WTC11 (cell line): ENCODE results near the gene RFESD. TPM values are rescaled to one million over a fixed set of nuclear protein-coding genes. Genes with fewer than 3 reads are reported as not detected.

Source experiments
- ATAC-seq: fragments of 200-7000 bp; cut with Tn5 transposase; 2 replicates; pipeline ENCODE4 v1.10.0; 2021; ENCODE audit warnings: mild to moderate bottlenecking, moderate library complexity
- CTCF ChIA-PET: fragments of 300-600 bp; sonication (Branson Sonifier 250); formaldehyde crosslinking; loops from one replicate; lab custom pipeline; 2021; ENCODE audit warnings: antibody characterized with exemption; lab: Charles Lee
- POLR2A ChIA-PET: fragments of 350-600 bp; sonication (Branson Sonifier 250); formaldehyde crosslinking; loops from one replicate; lab custom pipeline; 2021; ENCODE audit warnings: antibody characterized with exemption; lab: Charles Lee
- DNase-seq: peaks from one replicate; pipeline ENCODE4 v3.0.0; 2021; ENCODE audit warnings: low spot score
- H3K27ac Mint-ChIP-seq: 2 replicates; pipeline ENCODE4 v1.8.0; 2021; ENCODE audit warnings: mixed read lengths
- H3K27me3 Mint-ChIP-seq: 2 replicates; pipeline ENCODE4 v1.8.0; 2021; ENCODE audit warnings: low read depth, mild to moderate bottlenecking, moderate library complexity, mixed read lengths
- H3K36me3 Mint-ChIP-seq: 2 replicates; pipeline ENCODE4 v1.8.0; 2021; ENCODE audit warnings: mixed read lengths
- H3K4me1 Mint-ChIP-seq: 2 replicates; pipeline ENCODE4 v1.8.0; 2022; ENCODE audit warnings: mixed read lengths
- H3K4me3 Mint-ChIP-seq: 2 replicates; pipeline ENCODE4 v1.8.0; 2021; ENCODE audit warnings: mild to moderate bottlenecking, moderate library complexity, mixed read lengths
- H3K9me3 Mint-ChIP-seq: 2 replicates; pipeline ENCODE4 v1.8.0; 2021; ENCODE audit warnings: mixed read lengths
- CBFB ChIP-seq: sonication (generic); formaldehyde crosslinking; IDR thresholded peaks from 2 replicates; pipeline ENCODE4 v1.8.1; 2022; ENCODE audit warnings: mild to moderate bottlenecking, low read depth, missing genetic modification reagents
- CREB1 ChIP-seq: sonication (generic); formaldehyde crosslinking; IDR thresholded peaks from 2 replicates; pipeline ENCODE4 v1.8.0; 2023; ENCODE audit warnings: mild to moderate bottlenecking, missing genetic modification reagents
- ETV6 ChIP-seq: sonication (generic); formaldehyde crosslinking; IDR thresholded peaks from 2 replicates; pipeline ENCODE4 v1.8.1; 2022; ENCODE audit warnings: mild to moderate bottlenecking, missing genetic modification reagents
- FOXP1 ChIP-seq: sonication (generic); formaldehyde crosslinking; IDR thresholded peaks from 2 replicates; pipeline ENCODE4 v1.8.0; 2022; ENCODE audit warnings: missing genetic modification reagents, mild to moderate bottlenecking, moderate library complexity, borderline replicate concordance
- GABPB1 ChIP-seq: sonication (generic); formaldehyde crosslinking; IDR thresholded peaks from 2 replicates; pipeline ENCODE4 v1.8.1; 2023; ENCODE audit warnings: mild to moderate bottlenecking, missing genetic modification reagents
- GRHL2 ChIP-seq: fragments of 250-450 bp; sonication (Bioruptor Pico); IDR thresholded peaks from 2 replicates; pipeline ENCODE4 v1.8.0; 2022; ENCODE audit warnings: mild to moderate bottlenecking, moderate library complexity; ENCODE audit not compliant: insufficient replicate concordance, severe bottlenecking
- MXD4 ChIP-seq: fragments of 250-450 bp; sonication (Bioruptor Pico); IDR thresholded peaks from 2 replicates; pipeline ENCODE4 v1.8.0; 2021; ENCODE audit warnings: mild to moderate bottlenecking, moderate library complexity, borderline replicate concordance
- MYBL2 ChIP-seq: sonication (generic); formaldehyde crosslinking; IDR thresholded peaks from 2 replicates; pipeline ENCODE4 v1.8.1; 2023; ENCODE audit warnings: mild to moderate bottlenecking, moderate library complexity, missing genetic modification reagents
- SP1 ChIP-seq: sonication (generic); formaldehyde crosslinking; conservative IDR thresholded peaks from 2 replicates; pipeline ENCODE4 v1.8.1; 2022; ENCODE audit warnings: missing genetic modification reagents
- TCF7 ChIP-seq: sonication (generic); formaldehyde crosslinking; IDR thresholded peaks from 2 replicates; pipeline ENCODE4 v1.8.0; 2022; ENCODE audit warnings: mild to moderate bottlenecking, low read depth, missing genetic modification reagents, moderate library complexity
- TEAD1 ChIP-seq: sonication (generic); formaldehyde crosslinking; IDR thresholded peaks from 2 replicates; pipeline ENCODE4 v1.8.0; 2022; ENCODE audit warnings: mild to moderate bottlenecking, missing genetic modification reagents
- TP53 ChIP-seq: sonication (generic); formaldehyde crosslinking; IDR thresholded peaks from 2 replicates; pipeline ENCODE4 v1.8.1; 2023; ENCODE audit warnings: mild to moderate bottlenecking, missing genetic modification reagents
- ZNF121 ChIP-seq: sonication (generic); formaldehyde crosslinking; IDR thresholded peaks from 2 replicates; pipeline ENCODE4 v1.8.0; 2023; ENCODE audit warnings: missing genetic modification reagents
- total RNA-seq: library from RNA; stranded (reverse); gene quantifications from 3 replicates; pipeline ENCODE4 v1.2.3, GENCODE V29; 2021
- TF ChIP-seq, protein P1 (sequence below): sonication (generic); formaldehyde crosslinking; IDR thresholded peaks from 2 replicates; pipeline ENCODE4 v1.8.0; 2022; ENCODE audit warnings: mild to moderate bottlenecking, missing genetic modification reagents
- TF ChIP-seq, protein P2 (sequence below): sonication (generic); formaldehyde crosslinking; IDR thresholded peaks from 2 replicates; pipeline ENCODE4 v1.8.1; 2022; ENCODE audit warnings: mild to moderate bottlenecking, moderate library complexity, missing genetic modification reagents
- TF ChIP-seq, protein P3 (sequence below): sonication (generic); formaldehyde crosslinking; IDR thresholded peaks from 2 replicates; pipeline ENCODE4 v1.8.1; 2023; ENCODE audit warnings: mild to moderate bottlenecking, missing genetic modification reagents, borderline replicate concordance
- TF ChIP-seq, protein P4 (sequence below): sonication (generic); formaldehyde crosslinking; IDR thresholded peaks from 2 replicates; pipeline ENCODE4 v1.8.0; 2022; ENCODE audit warnings: mild to moderate bottlenecking, missing genetic modification reagents
- TF ChIP-seq, protein P5 (sequence below): fragments of 250-450 bp; sonication (Bioruptor Pico); IDR thresholded peaks from 2 replicates; pipeline ENCODE4 v1.9.0; 2021; ENCODE audit warnings: mild to moderate bottlenecking
- TF ChIP-seq, protein P6 (sequence below): sonication (generic); formaldehyde crosslinking; IDR thresholded peaks from 2 replicates; pipeline ENCODE4 v1.8.1; 2023; ENCODE audit warnings: mild to moderate bottlenecking, moderate library complexity, missing genetic modification reagents
- TF ChIP-seq, protein P7 (sequence below): sonication (generic); formaldehyde crosslinking; IDR thresholded peaks from 2 replicates; pipeline ENCODE4 v1.8.1; 2022; ENCODE audit warnings: mild to moderate bottlenecking, missing genetic modification reagents, moderate library complexity, borderline replicate concordance
- TF ChIP-seq, protein P8 (sequence below): sonication (generic); formaldehyde crosslinking; IDR thresholded peaks from 2 replicates; pipeline ENCODE4 v1.8.0; 2023; ENCODE audit warnings: mild to moderate bottlenecking, missing genetic modification reagents

RFESD gene
- total RNA-seq, 1 experiment from 2014 or later = 5.7 TPM

DNA sequence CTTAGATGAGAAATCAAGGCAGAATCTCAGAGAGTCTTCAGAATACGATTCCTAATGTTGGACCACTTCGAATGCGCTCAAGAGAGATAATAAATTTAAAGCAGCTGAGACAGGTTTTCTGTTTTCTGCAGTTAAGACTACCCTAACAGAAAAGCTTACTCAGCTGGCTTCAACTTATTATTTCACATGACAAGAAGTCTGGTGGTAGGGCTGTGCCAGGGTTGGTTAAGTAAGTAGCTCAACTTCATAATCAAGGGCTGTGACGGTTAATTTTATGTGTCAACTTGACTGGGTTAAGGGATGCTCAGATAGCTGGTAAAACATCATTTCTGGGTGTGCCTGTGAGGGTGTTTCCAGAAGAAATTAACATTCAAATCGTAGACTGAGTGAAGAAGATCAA lies 22.9 kb upstream of the RFESD start (continued):
- TF ChIP-seq, protein P1, sequence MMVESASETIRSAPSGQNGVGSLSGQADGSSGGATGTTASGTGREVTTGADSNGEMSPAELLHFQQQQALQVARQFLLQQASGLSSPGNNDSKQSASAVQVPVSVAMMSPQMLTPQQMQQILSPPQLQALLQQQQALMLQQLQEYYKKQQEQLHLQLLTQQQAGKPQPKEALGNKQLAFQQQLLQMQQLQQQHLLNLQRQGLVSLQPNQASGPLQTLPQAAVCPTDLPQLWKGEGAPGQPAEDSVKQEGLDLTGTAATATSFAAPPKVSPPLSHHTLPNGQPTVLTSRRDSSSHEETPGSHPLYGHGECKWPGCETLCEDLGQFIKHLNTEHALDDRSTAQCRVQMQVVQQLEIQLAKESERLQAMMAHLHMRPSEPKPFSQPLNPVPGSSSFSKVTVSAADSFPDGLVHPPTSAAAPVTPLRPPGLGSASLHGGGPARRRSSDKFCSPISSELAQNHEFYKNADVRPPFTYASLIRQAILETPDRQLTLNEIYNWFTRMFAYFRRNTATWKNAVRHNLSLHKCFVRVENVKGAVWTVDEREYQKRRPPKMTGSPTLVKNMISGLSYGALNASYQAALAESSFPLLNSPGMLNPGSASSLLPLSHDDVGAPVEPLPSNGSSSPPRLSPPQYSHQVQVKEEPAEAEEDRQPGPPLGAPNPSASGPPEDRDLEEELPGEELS (CRISPR knock-in tag) = no peak
- TF ChIP-seq FOXP1 (CRISPR knock-in tag) = no peak
- TF ChIP-seq TP53 (CRISPR knock-in tag) = no peak

DNA sequence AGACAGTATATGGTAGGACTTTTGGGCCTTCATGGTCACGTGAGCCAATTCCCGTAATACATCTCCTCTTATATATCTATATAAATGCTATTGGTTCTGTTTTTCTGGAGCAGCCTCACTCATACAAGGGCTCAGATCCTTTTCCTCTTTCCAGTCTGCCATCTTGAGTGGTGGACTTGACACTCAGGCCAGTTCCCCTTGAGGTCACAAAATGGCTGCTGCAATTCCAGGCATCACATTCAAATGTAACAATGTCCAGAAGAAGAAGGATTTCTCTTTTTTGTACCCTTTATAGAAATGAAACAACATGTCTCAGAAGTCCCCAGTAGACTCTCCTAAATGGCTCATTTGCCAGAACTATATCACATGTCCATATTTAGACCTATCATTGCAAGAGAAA lies 22.2 kb upstream of the RFESD start:
- ChIA-PET POLR2A (no interaction called here), CTCF (no interaction called here)
- no peak overlapping the region for H3K27ac Mint-ChIP-seq
- TF ChIP-seq, protein P2, sequence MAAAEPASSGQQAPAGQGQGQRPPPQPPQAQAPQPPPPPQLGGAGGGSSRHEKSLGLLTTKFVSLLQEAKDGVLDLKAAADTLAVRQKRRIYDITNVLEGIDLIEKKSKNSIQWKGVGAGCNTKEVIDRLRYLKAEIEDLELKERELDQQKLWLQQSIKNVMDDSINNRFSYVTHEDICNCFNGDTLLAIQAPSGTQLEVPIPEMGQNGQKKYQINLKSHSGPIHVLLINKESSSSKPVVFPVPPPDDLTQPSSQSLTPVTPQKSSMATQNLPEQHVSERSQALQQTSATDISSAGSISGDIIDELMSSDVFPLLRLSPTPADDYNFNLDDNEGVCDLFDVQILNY = no peak
- TF ChIP-seq, protein P3, sequence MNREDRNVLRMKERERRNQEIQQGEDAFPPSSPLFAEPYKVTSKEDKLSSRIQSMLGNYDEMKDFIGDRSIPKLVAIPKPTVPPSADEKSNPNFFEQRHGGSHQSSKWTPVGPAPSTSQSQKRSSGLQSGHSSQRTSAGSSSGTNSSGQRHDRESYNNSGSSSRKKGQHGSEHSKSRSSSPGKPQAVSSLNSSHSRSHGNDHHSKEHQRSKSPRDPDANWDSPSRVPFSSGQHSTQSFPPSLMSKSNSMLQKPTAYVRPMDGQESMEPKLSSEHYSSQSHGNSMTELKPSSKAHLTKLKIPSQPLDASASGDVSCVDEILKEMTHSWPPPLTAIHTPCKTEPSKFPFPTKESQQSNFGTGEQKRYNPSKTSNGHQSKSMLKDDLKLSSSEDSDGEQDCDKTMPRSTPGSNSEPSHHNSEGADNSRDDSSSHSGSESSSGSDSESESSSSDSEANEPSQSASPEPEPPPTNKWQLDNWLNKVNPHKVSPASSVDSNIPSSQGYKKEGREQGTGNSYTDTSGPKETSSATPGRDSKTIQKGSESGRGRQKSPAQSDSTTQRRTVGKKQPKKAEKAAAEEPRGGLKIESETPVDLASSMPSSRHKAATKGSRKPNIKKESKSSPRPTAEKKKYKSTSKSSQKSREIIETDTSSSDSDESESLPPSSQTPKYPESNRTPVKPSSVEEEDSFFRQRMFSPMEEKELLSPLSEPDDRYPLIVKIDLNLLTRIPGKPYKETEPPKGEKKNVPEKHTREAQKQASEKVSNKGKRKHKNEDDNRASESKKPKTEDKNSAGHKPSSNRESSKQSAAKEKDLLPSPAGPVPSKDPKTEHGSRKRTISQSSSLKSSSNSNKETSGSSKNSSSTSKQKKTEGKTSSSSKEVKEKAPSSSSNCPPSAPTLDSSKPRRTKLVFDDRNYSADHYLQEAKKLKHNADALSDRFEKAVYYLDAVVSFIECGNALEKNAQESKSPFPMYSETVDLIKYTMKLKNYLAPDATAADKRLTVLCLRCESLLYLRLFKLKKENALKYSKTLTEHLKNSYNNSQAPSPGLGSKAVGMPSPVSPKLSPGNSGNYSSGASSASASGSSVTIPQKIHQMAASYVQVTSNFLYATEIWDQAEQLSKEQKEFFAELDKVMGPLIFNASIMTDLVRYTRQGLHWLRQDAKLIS (CRISPR knock-in tag) = no peak
- TF ChIP-seq ZNF121 (CRISPR knock-in tag) = no peak
- no peak for TF ChIP-seq CBFB (CRISPR knock-in tag)
- no peak for TF ChIP-seq TEAD1 (CRISPR knock-in tag)
- TF ChIP-seq, protein P4, sequence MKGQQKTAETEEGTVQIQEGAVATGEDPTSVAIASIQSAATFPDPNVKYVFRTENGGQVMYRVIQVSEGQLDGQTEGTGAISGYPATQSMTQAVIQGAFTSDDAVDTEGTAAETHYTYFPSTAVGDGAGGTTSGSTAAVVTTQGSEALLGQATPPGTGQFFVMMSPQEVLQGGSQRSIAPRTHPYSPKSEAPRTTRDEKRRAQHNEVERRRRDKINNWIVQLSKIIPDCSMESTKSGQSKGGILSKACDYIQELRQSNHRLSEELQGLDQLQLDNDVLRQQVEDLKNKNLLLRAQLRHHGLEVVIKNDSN (CRISPR knock-in tag) = no peak
- TF ChIP-seq, protein P5, sequence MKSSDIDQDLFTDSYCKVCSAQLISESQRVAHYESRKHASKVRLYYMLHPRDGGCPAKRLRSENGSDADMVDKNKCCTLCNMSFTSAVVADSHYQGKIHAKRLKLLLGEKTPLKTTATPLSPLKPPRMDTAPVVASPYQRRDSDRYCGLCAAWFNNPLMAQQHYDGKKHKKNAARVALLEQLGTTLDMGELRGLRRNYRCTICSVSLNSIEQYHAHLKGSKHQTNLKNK = no peak
- no peak for TF ChIP-seq MXD4 (CRISPR knock-in tag)
- no peak for TF ChIP-seq MYBL2 (CRISPR knock-in tag)
- TF ChIP-seq CREB1 (CRISPR knock-in tag) = no peak
- TF ChIP-seq, protein P6, sequence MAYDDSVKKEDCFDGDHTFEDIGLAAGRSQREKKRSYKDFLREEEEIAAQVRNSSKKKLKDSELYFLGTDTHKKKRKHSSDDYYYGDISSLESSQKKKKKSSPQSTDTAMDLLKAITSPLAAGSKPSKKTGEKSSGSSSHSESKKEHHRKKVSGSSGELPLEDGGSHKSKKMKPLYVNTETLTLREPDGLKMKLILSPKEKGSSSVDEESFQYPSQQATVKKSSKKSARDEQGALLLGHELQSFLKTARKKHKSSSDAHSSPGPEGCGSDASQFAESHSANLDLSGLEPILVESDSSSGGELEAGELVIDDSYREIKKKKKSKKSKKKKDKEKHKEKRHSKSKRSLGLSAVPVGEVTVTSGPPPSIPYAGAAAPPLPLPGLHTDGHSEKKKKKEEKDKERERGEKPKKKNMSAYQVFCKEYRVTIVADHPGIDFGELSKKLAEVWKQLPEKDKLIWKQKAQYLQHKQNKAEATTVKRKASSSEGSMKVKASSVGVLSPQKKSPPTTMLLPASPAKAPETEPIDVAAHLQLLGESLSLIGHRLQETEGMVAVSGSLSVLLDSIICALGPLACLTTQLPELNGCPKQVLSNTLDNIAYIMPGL = no peak
- no peak for TF ChIP-seq ETV6
- no peak for TF ChIP-seq TCF7
- TF ChIP-seq, protein P7, sequence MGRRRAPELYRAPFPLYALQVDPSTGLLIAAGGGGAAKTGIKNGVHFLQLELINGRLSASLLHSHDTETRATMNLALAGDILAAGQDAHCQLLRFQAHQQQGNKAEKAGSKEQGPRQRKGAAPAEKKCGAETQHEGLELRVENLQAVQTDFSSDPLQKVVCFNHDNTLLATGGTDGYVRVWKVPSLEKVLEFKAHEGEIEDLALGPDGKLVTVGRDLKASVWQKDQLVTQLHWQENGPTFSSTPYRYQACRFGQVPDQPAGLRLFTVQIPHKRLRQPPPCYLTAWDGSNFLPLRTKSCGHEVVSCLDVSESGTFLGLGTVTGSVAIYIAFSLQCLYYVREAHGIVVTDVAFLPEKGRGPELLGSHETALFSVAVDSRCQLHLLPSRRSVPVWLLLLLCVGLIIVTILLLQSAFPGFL (CRISPR knock-in tag) = no peak
- TF ChIP-seq TP53 (CRISPR knock-in tag) = no peak
- no peak for TF ChIP-seq GRHL2 (CRISPR knock-in tag)
- no peak for TF ChIP-seq SP1
- TF ChIP-seq GABPB1 (CRISPR knock-in tag) = no peak
- TF ChIP-seq, protein P8, sequence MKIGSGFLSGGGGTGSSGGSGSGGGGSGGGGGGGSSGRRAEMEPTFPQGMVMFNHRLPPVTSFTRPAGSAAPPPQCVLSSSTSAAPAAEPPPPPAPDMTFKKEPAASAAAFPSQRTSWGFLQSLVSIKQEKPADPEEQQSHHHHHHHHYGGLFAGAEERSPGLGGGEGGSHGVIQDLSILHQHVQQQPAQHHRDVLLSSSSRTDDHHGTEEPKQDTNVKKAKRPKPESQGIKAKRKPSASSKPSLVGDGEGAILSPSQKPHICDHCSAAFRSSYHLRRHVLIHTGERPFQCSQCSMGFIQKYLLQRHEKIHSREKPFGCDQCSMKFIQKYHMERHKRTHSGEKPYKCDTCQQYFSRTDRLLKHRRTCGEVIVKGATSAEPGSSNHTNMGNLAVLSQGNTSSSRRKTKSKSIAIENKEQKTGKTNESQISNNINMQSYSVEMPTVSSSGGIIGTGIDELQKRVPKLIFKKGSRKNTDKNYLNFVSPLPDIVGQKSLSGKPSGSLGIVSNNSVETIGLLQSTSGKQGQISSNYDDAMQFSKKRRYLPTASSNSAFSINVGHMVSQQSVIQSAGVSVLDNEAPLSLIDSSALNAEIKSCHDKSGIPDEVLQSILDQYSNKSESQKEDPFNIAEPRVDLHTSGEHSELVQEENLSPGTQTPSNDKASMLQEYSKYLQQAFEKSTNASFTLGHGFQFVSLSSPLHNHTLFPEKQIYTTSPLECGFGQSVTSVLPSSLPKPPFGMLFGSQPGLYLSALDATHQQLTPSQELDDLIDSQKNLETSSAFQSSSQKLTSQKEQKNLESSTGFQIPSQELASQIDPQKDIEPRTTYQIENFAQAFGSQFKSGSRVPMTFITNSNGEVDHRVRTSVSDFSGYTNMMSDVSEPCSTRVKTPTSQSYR = no peak
- H3K4me1 Mint-ChIP-seq = peaks cover 18% of the 10 kb centered on the region
- H3K4me3 Mint-ChIP-seq = no peak overlapping the region
- H3K36me3 Mint-ChIP-seq = peaks cover 20% of the 10 kb centered on the region
- no peak for DNase-seq
- H3K9me3 Mint-ChIP-seq = peaks cover 33% of the 10 kb centered on the region
- H3K27me3 Mint-ChIP-seq = peaks cover 40% of the 10 kb centered on the region
- ATAC-seq = no peak
